ENCODE data around the gene DHDH.
"Not testable (repeated sequence)": the region's sequence is repeated elsewhere in the genome, so short reads cannot be mapped to it uniquely, and the experiment has no call there.

DHDH gene

GRCh38 chr19:48922548-48923490 is 10.7 kb upstream of the DHDH start:
- H3K4me1 Mint-ChIP-seq (ENCODE audit: low read depth): peaks cover 5% of the 10 kb centered on the region
- no peak for DNase-seq (ENCODE audit: low spot score)
- no peak overlapping the region for H3K4me3 Mint-ChIP-seq
- no peaks in the 10 kb centered on the region for H3K27me3 Mint-ChIP-seq (ENCODE audit: low read depth)
- H3K9me3 Mint-ChIP-seq: no peaks in the 10 kb centered on the region
- no peak overlapping the region for H3K27ac Mint-ChIP-seq
- peaks cover 24% of the 10 kb centered on the region for H3K36me3 Mint-ChIP-seq (ENCODE audit: low read depth)

GRCh38 chr19:48925240-48925843 is 8.2 kb upstream of the DHDH start:
- DNase-seq (ENCODE audit: low spot score): no peak
- Mint-ChIP-seq H3K27me3 (ENCODE audit: low read depth) (no peaks in the 10 kb centered on the region), H3K27ac (no peak overlapping the region), H3K36me3 (ENCODE audit: low read depth) (peaks cover 13% of the 10 kb centered on the region), H3K4me3 (no peak overlapping the region), H3K4me1 (ENCODE audit: low read depth) (peaks cover 4% of the 10 kb centered on the region), H3K9me3 (no peaks in the 10 kb centered on the region)

GRCh38 chr19:48925890-48926289 is 7.6 kb upstream of the DHDH start:
- not testable (repeated sequence) for H3K4me3 Mint-ChIP-seq; H3K9me3 Mint-ChIP-seq; H3K27ac Mint-ChIP-seq; H3K4me1 Mint-ChIP-seq (ENCODE audit: low read depth); DNase-seq (ENCODE audit: low spot score); H3K27me3 Mint-ChIP-seq (ENCODE audit: low read depth)
- peaks cover 13% of the 10 kb centered on the region for H3K36me3 Mint-ChIP-seq (ENCODE audit: low read depth)

- Mint-ChIP-seq H3K36me3 (ENCODE audit: low read depth) (peaks cover 8% of the 10 kb centered on the region), H3K4me1 (ENCODE audit: low read depth) (peaks cover 4% of the 10 kb centered on the region), H3K27ac (peak overlapping the region; percentile 10), H3K4me3 (peak overlapping the region; percentile 46), H3K27me3 (ENCODE audit: low read depth) (peaks cover 2% of the 10 kb centered on the region), H3K9me3 (no peaks in the 10 kb centered on the region)
- DNase-seq (ENCODE audit: low spot score): peak; percentile 25
Observed at GRCh38 chr19:48926909-48927308, 6.6 kb upstream of the DHDH start.

GRCh38 chr19:48927692-48928091 is 5.8 kb upstream of the DHDH start:
- not testable (repeated sequence) for H3K27me3 Mint-ChIP-seq (ENCODE audit: low read depth); H3K9me3 Mint-ChIP-seq; H3K4me3 Mint-ChIP-seq; H3K4me1 Mint-ChIP-seq (ENCODE audit: low read depth); H3K27ac Mint-ChIP-seq; H3K36me3 Mint-ChIP-seq (ENCODE audit: low read depth); DNase-seq (ENCODE audit: low spot score)

GRCh38 chr19:48928164-48929025 is 5.1 kb upstream of the DHDH start:
- Mint-ChIP-seq H3K9me3 (no peaks in the 10 kb centered on the region), H3K27me3 (ENCODE audit: low read depth) (peaks cover 6% of the 10 kb centered on the region), H3K36me3 (ENCODE audit: low read depth) (peaks cover 1% of the 10 kb centered on the region), H3K4me3 (no peak overlapping the region), H3K27ac (no peak overlapping the region), H3K4me1 (ENCODE audit: low read depth) (peaks cover 10% of the 10 kb centered on the region)
- DNase-seq (ENCODE audit: low spot score): no peak

- DNase-seq (ENCODE audit: low spot score): no peak
- Mint-ChIP-seq H3K27me3 (ENCODE audit: low read depth) (peaks cover 7% of the 10 kb centered on the region), H3K27ac (no peak overlapping the region), H3K9me3 (no peaks in the 10 kb centered on the region), H3K4me1 (ENCODE audit: low read depth) (peaks cover 17% of the 10 kb centered on the region), H3K36me3 (ENCODE audit: low read depth) (no peaks in the 10 kb centered on the region), H3K4me3 (no peak overlapping the region)
Observed at GRCh38 chr19:48934837-48935236, 1.3 kb downstream of the DHDH start.

GRCh38 chr19:48935864-48936263 is 2.4 kb downstream of the DHDH start:
- Mint-ChIP-seq H3K9me3 (no peaks in the 10 kb centered on the region), H3K36me3 (ENCODE audit: low read depth) (no peaks in the 10 kb centered on the region), H3K4me1 (ENCODE audit: low read depth) (peaks cover 17% of the 10 kb centered on the region), H3K27ac (no peak overlapping the region), H3K4me3 (no peak overlapping the region), H3K27me3 (ENCODE audit: low read depth) (peaks cover 7% of the 10 kb centered on the region)
- DNase-seq (ENCODE audit: low spot score): no peak

- no peak for DNase-seq (ENCODE audit: low spot score)
- Mint-ChIP-seq H3K4me1 (ENCODE audit: low read depth) (peaks cover 12% of the 10 kb centered on the region), H3K27ac (no peak overlapping the region), H3K9me3 (no peaks in the 10 kb centered on the region), H3K27me3 (ENCODE audit: low read depth) (peaks cover 2% of the 10 kb centered on the region), H3K4me3 (no peak overlapping the region), H3K36me3 (ENCODE audit: low read depth) (no peaks in the 10 kb centered on the region)
Observed at GRCh38 chr19:48938256-48938655, 4.8 kb downstream of the DHDH start.

- Mint-ChIP-seq H3K36me3 (ENCODE audit: low read depth) (no peaks in the 10 kb centered on the region), H3K4me3 (no peak overlapping the region), H3K27ac (no peak overlapping the region), H3K9me3 (no peaks in the 10 kb centered on the region), H3K4me1 (ENCODE audit: low read depth) (no peaks in the 10 kb centered on the region), H3K27me3 (ENCODE audit: low read depth) (no peaks in the 10 kb centered on the region)
- no peak for DNase-seq (ENCODE audit: low spot score)
Observed at GRCh38 chr19:48940902-48941301, 7.4 kb downstream of the DHDH start.

GRCh38 chr19:48943081-48943480 is 9.6 kb downstream of the DHDH start:
- DNase-seq (ENCODE audit: low spot score): no peak
- Mint-ChIP-seq H3K27me3 (ENCODE audit: low read depth) (no peaks in the 10 kb centered on the region), H3K4me1 (ENCODE audit: low read depth) (no peaks in the 10 kb centered on the region), H3K36me3 (ENCODE audit: low read depth) (no peaks in the 10 kb centered on the region), H3K4me3 (no peak overlapping the region), H3K9me3 (peaks cover 5% of the 10 kb centered on the region), H3K27ac (no peak overlapping the region)

- Mint-ChIP-seq H3K27ac (no peak overlapping the region), H3K4me1 (ENCODE audit: low read depth) (no peaks in the 10 kb centered on the region), H3K4me3 (no peak overlapping the region), H3K27me3 (ENCODE audit: low read depth) (no peaks in the 10 kb centered on the region), H3K36me3 (ENCODE audit: low read depth) (no peaks in the 10 kb centered on the region), H3K9me3 (peaks cover 7% of the 10 kb centered on the region)
- no peak for DNase-seq (ENCODE audit: low spot score)
Observed at GRCh38 chr19:48945415-48945814, 11.9 kb downstream of the DHDH start.

- Mint-ChIP-seq H3K27me3 (ENCODE audit: low read depth) (no peaks in the 10 kb centered on the region), H3K27ac (no peak overlapping the region), H3K4me1 (ENCODE audit: low read depth) (no peaks in the 10 kb centered on the region), H3K9me3 (peaks cover 7% of the 10 kb centered on the region), H3K36me3 (ENCODE audit: low read depth) (no peaks in the 10 kb centered on the region), H3K4me3 (no peak overlapping the region)
- no peak for DNase-seq (ENCODE audit: low spot score)
Observed at GRCh38 chr19:48945817-48946216, 12.3 kb downstream of the DHDH start.

Measured in T-helper 2 cell treated with Interferon-gamma antibody and Interleukin-4, amounts not matched to agents 5 μg/mL and 100 μg/mL, for 36 hours (primary cell).